GM12878 (cell line): ENCODE data around the gene PIAS2.

ENCODE experiments used
- EED ChIP-seq: sonication (generic); IDR thresholded peaks from 2 replicates; pipeline ENCODE4 v1.6.1; 2016; ENCODE audit warnings: antibody characterized with exemption, low read depth
- EZH2 ChIP-seq: IDR thresholded peaks from 2 replicates; pipeline ENCODE4 v1.6.1; 2012; ENCODE audit warnings: low read depth, mild to moderate bottlenecking, control low read depth, inconsistent platforms, low read length, borderline replicate concordance; ENCODE audit not compliant: control insufficient read depth
- IKZF1 ChIP-seq: fragments of 450-650 bp; conservative IDR thresholded peaks from 2 replicates; pipeline ENCODE4 v1.6.1; 2017; ENCODE audit warnings: antibody characterized with exemption, mild to moderate bottlenecking
- RAD21 ChIP-seq: IDR thresholded peaks from 2 replicates; pipeline ENCODE4 v1.6.1; 2011; ENCODE audit warnings: mild to moderate bottlenecking, low read depth, low read length, moderate library complexity; ENCODE audit not compliant: insufficient read depth
- TF ChIP-seq, protein P1 (sequence below), 3 experiments: IDR thresholded peaks in 2 of 3; conservative IDR thresholded peaks in 1 of 3; 2 replicates each; pipeline ENCODE4 v1.5.1; 2011; ENCODE audit warnings: low read depth in 3 of 3, low read length in 3 of 3, mild to moderate bottlenecking in 3 of 3, control low read depth in 2 of 3, moderate library complexity in 2 of 3, inconsistent platforms in 1 of 3, mixed read lengths in 1 of 3; ENCODE audit not compliant: control insufficient read depth in 2 of 3, insufficient read depth in 1 of 3; ENCODE audit errors: extremely low read depth in 1 of 3
- TF ChIP-seq, protein P2 (sequence below): fragments of 450-650 bp; formaldehyde crosslinking; IDR thresholded peaks from 2 replicates; pipeline ENCODE4 v1.4.0; 2020; ENCODE audit warnings: mild to moderate bottlenecking, moderate library complexity

DNA sequence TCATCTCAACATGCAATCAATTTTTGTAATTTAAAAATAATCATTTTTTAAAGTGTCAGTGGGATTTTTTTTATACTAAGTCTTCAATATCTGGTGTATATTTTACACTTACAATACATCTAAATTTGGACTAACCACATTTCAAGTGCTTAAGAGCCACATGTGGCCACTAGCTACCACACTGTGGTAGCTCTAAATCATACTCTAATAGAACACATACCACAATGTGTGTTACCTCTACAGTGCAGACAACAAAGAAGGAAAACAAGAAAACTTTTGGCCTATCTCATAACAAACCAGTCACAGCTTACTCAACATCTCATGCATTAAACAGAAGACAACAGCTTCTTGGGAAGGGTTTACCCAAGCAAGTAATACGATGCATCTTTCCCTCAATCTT, 24.5 kb downstream of the PIAS2 start:
- TF ChIP-seq, protein P1, sequence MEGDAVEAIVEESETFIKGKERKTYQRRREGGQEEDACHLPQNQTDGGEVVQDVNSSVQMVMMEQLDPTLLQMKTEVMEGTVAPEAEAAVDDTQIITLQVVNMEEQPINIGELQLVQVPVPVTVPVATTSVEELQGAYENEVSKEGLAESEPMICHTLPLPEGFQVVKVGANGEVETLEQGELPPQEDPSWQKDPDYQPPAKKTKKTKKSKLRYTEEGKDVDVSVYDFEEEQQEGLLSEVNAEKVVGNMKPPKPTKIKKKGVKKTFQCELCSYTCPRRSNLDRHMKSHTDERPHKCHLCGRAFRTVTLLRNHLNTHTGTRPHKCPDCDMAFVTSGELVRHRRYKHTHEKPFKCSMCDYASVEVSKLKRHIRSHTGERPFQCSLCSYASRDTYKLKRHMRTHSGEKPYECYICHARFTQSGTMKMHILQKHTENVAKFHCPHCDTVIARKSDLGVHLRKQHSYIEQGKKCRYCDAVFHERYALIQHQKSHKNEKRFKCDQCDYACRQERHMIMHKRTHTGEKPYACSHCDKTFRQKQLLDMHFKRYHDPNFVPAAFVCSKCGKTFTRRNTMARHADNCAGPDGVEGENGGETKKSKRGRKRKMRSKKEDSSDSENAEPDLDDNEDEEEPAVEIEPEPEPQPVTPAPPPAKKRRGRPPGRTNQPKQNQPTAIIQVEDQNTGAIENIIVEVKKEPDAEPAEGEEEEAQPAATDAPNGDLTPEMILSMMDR (IDR thresholded peaks at IDR 0.05 in 2 of 3, conservative IDR thresholded peaks at IDR 0.05 in 1 of 3; ENCODE audit: control insufficient read depth in 2 of 3, extremely low read depth in 1 of 3, insufficient read depth in 1 of 3, low read depth in 3 of 3, low read length in 3 of 3), result no peak
- TF ChIP-seq RAD21 (no peak), EZH2 (0 out of 2 replicates have a peak, but pooled peaks have one; percentile 25), IKZF1 (0 out of 2 replicates have a peak, but pooled peaks have one; percentile 13), EED (peak; percentile 62; the same call in 1 of the 2 replicates)
- TF ChIP-seq, protein P2, sequence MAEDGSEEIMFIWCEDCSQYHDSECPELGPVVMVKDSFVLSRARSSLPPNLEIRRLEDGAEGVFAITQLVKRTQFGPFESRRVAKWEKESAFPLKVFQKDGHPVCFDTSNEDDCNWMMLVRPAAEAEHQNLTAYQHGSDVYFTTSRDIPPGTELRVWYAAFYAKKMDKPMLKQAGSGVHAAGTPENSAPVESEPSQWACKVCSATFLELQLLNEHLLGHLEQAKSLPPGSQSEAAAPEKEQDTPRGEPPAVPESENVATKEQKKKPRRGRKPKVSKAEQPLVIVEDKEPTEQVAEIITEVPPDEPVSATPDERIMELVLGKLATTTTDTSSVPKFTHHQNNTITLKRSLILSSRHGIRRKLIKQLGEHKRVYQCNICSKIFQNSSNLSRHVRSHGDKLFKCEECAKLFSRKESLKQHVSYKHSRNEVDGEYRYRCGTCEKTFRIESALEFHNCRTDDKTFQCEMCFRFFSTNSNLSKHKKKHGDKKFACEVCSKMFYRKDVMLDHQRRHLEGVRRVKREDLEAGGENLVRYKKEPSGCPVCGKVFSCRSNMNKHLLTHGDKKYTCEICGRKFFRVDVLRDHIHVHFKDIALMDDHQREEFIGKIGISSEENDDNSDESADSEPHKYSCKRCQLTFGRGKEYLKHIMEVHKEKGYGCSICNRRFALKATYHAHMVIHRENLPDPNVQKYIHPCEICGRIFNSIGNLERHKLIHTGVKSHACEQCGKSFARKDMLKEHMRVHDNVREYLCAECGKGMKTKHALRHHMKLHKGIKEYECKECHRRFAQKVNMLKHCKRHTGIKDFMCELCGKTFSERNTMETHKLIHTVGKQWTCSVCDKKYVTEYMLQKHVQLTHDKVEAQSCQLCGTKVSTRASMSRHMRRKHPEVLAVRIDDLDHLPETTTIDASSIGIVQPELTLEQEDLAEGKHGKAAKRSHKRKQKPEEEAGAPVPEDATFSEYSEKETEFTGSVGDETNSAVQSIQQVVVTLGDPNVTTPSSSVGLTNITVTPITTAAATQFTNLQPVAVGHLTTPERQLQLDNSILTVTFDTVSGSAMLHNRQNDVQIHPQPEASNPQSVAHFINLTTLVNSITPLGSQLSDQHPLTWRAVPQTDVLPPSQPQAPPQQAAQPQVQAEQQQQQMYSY, result no peak
